Neuronal stem cell (in vitro differentiated cells): Measurements from ENCODE around the gene ZCCHC7.
A peak's percentile ranks its signal among the peaks of the same experiment; 100 is the strongest.

Source experiments
- DNase-seq: peaks from one replicate; pipeline ENCODE4 v3.0.0-alpha.2; 2013; ENCODE audit warnings: low spot score
- H2AFZ ChIP-seq: one replicate; pipeline ENCODE4 v1.6.1; 2013; ENCODE audit warnings: mild to moderate bottlenecking, low read length, inconsistent platforms
- H2AK5ac ChIP-seq: 2 replicates; pipeline ENCODE4 v1.6.1; 2013; ENCODE audit warnings: low read depth, mild to moderate bottlenecking, inconsistent platforms, low read length, moderate library complexity, mixed read lengths
- H2BK120ac ChIP-seq: 2 replicates; pipeline ENCODE4 v1.6.1; 2013; ENCODE audit warnings: low read depth, mild to moderate bottlenecking, inconsistent platforms, low read length, moderate library complexity, mixed read lengths
- H2BK12ac ChIP-seq: one replicate; pipeline ENCODE4 v1.6.1; 2013; ENCODE audit warnings: low read length, inconsistent platforms
- H2BK15ac ChIP-seq: 2 replicates; pipeline ENCODE4 v1.6.1; 2013; ENCODE audit warnings: mild to moderate bottlenecking, low read length, inconsistent platforms, mixed read lengths
- H2BK5ac ChIP-seq: one replicate; pipeline ENCODE4 v1.6.1; 2013; ENCODE audit warnings: inconsistent platforms, mild to moderate bottlenecking, low read length, moderate library complexity
- H3K14ac ChIP-seq: one replicate; pipeline ENCODE4 v1.6.1; 2013; ENCODE audit warnings: low read length, inconsistent platforms
- H3K18ac ChIP-seq: 2 replicates; pipeline ENCODE4 v1.6.1; 2013; ENCODE audit warnings: low read length, inconsistent platforms
- H3K23ac ChIP-seq: 2 replicates; pipeline ENCODE4 v1.6.1; 2013; ENCODE audit warnings: low read depth, mild to moderate bottlenecking, mixed read lengths, low read length, inconsistent platforms; ENCODE audit not compliant: poor library complexity
- H3K27ac ChIP-seq: replicated peaks from 3 replicates; pipeline ENCODE4 v1.5.1; 2013; ENCODE audit warnings: low read length, inconsistent platforms
- H3K27me3 ChIP-seq, 3 experiments: 2 replicates each; pipeline ENCODE4 v1.6.1; 2013; ENCODE audit warnings: low read length in 3 of 3, mild to moderate bottlenecking in 2 of 3, inconsistent platforms in 1 of 3, low read depth in 1 of 3, mixed read lengths in 1 of 3, moderate library complexity in 1 of 3; ENCODE audit not compliant: control insufficient read depth in 3 of 3, insufficient read depth in 3 of 3
- H3K36me3 ChIP-seq, 2 donors: replicated peaks in 1 of 2; 2 replicates each; pipeline ENCODE4 v1.6.1; 2013; ENCODE audit warnings: low read length in 2 of 2; ENCODE audit not compliant: control insufficient read depth in 2 of 2, insufficient read depth in 2 of 2
- H3K4ac ChIP-seq: 2 replicates; pipeline ENCODE4 v1.6.1; 2013; ENCODE audit warnings: inconsistent platforms, mild to moderate bottlenecking, low read length, moderate library complexity
- H3K4me1 ChIP-seq, 2 donors: 1 replicate in 1 of 2; 2 replicates in 1 of 2; pipeline ENCODE4 v1.6.1; 2013; ENCODE audit warnings: low read length in 2 of 2, low read depth in 1 of 2; ENCODE audit not compliant: control insufficient read depth in 2 of 2, insufficient read depth in 1 of 2
- H3K4me2 ChIP-seq: one replicate; pipeline ENCODE4 v1.6.1; 2013; ENCODE audit warnings: mild to moderate bottlenecking, low read length, inconsistent platforms; ENCODE audit not compliant: insufficient read depth, poor library complexity, severe bottlenecking
- H3K4me3 ChIP-seq, 2 donors: 2 replicates each; pipeline ENCODE4 v1.5.1; 2013; ENCODE audit warnings: low read length in 2 of 2, mild to moderate bottlenecking in 2 of 2, inconsistent platforms in 1 of 2, moderate library complexity in 1 of 2
- H3K79me1 ChIP-seq: one replicate; pipeline ENCODE4 v1.6.1; 2013; ENCODE audit warnings: low read depth, mild to moderate bottlenecking, inconsistent platforms, low read length, moderate library complexity
- H3K9ac ChIP-seq: one replicate; pipeline ENCODE4 v1.6.1; 2013; ENCODE audit warnings: mild to moderate bottlenecking, low read depth, low read length, inconsistent platforms; ENCODE audit not compliant: poor library complexity
- H3K9me3 ChIP-seq, 2 donors: replicated peaks in 1 of 2; 2 replicates each; pipeline versions ENCODE3 to v1.6.1; 2013; ENCODE audit warnings: low read length in 2 of 2, mild to moderate bottlenecking in 2 of 2, inconsistent platforms in 1 of 2, low read depth in 1 of 2, mixed read lengths in 1 of 2, moderate library complexity in 1 of 2; ENCODE audit not compliant: control insufficient read depth in 2 of 2, insufficient read depth in 1 of 2
- H4K8ac ChIP-seq: one replicate; pipeline ENCODE4 v1.6.1; 2013; ENCODE audit warnings: low read depth, mild to moderate bottlenecking, inconsistent platforms, low read length, moderate library complexity
- H4K91ac ChIP-seq: one replicate; pipeline ENCODE4 v1.6.1; 2013; ENCODE audit warnings: low read length, low read depth, mild to moderate bottlenecking, inconsistent platforms; ENCODE audit not compliant: poor library complexity
- WGBS, 2 donors: extraction: QIAGEN DNeasy Blood & Tissue Kit; methylation state at CpG; one replicate each; pipeline ENCODE4 v1.1.7; 2013; ENCODE audit warnings: missing lambda C conversion rate in 2 of 2, mixed read lengths in 1 of 2; ENCODE audit not compliant: insufficient read length in 2 of 2, insufficient replicate concordance in 1 of 2; ENCODE audit errors: extremely low coverage in 2 of 2; 5-methylcytosine and 5-hydroxymethylcytosine counted together

Gene ZCCHC7

DNA sequence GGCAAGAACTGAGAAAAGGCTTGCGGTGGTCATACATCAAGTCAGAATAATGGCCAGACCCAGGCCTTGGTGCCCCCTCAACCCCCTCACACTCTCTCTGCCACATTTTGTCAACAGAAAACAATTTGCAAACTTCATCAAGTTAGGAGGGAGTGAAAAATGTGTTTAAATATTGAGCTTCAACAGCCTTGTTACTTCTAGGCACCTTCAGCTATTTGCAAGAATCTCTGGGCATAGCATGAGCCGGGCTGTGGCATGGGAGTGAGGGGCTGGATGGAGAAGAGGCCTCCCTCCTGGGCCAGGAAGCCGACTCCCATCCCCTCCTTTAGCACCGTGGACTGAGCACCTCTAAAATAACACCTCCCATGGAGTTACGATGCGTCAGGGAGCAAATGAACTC is 249.9 kb downstream of the ZCCHC7 start:
- no peaks in the 10 kb centered on the region for H3K9me3 ChIP-seq
- H3K27ac ChIP-seq, result no peak overlapping the region
- H2BK5ac ChIP-seq, result no peak overlapping the region
- H3K9ac ChIP-seq, result no peak overlapping the region
- H3K23ac ChIP-seq, result no peak overlapping the region
- H4K8ac ChIP-seq, result no peak overlapping the region
- H3K4ac ChIP-seq, result no peak overlapping the region
- no peaks in the 10 kb centered on the region for H3K27me3 ChIP-seq
- no peaks in the 10 kb centered on the region for H3K79me1 ChIP-seq
- H3K4me3 ChIP-seq, result no peak overlapping the region
- H2BK12ac ChIP-seq, result no peak overlapping the region
- H3K36me3 ChIP-seq, result no peaks in the 10 kb centered on the region
- H2BK120ac ChIP-seq, result no peak overlapping the region
- H3K18ac ChIP-seq, result no peak overlapping the region
- no peak overlapping the region for H2BK15ac ChIP-seq
- no peak overlapping the region for H4K91ac ChIP-seq
- H3K14ac ChIP-seq, result no peak overlapping the region
- H2AFZ ChIP-seq, result no peak overlapping the region
- peaks cover 0 to 1% of the 10 kb centered on the region in 2 donors for H3K4me1 ChIP-seq
- no peak for DNase-seq
- no peak overlapping the region for H3K4me2 ChIP-seq
- no peak overlapping the region for H2AK5ac ChIP-seq
- WGBS, 2 donors, result no CpG with 5 or more reads among the region's 6 CpGs

DNA sequence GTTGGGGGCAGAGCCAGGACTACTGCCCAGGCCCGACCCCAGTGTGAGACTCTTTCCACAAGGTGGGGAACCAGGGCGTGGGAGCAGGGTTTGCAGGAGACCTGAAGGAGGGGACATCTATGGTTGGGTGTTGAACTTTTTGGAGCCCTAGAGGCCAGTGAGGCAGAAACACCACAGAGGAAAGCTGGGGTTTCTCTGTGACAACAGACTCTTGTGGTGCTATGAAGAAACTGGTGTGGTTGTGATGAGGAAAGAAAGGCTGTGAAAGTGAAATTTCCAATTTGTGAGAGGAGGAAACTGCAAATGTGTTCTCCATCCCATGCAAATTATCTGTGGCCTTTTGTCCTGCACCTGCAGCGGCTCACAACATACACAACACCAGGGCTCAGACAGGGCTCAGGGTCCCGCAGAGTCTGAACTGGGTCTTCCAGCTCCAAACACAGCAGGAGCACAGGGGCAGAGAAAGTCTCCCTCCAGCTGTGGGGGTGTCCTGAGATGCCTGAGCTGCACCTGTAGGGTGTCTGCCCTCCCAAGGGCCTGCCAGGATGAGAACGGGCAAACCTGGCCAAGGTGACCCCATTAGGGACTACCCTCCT is 250.7 kb downstream of the ZCCHC7 start:
- no peak overlapping the region for H2AK5ac ChIP-seq
- no peak overlapping the region for H2AFZ ChIP-seq
- H2BK12ac ChIP-seq, result no peak overlapping the region
- whole genome bisulfite sequencing, 2 donors, result no CpG with 5 or more reads among the region's 5 CpGs
- no peaks in the 10 kb centered on the region for H3K36me3 ChIP-seq
- no peaks in the 10 kb centered on the region for H3K27me3 ChIP-seq
- no peak overlapping the region for H3K4me3 ChIP-seq
- no peak overlapping the region for H2BK120ac ChIP-seq
- no peak for DNase-seq
- no peak overlapping the region for H3K4ac ChIP-seq
- H2BK5ac ChIP-seq, result no peak overlapping the region
- no peak overlapping the region for H2BK15ac ChIP-seq
- H3K14ac ChIP-seq, result no peak overlapping the region
- no peak overlapping the region for H4K91ac ChIP-seq
- H3K79me1 ChIP-seq, result no peaks in the 10 kb centered on the region
- no peak overlapping the region for H4K8ac ChIP-seq
- no peak overlapping the region for H3K27ac ChIP-seq
- H3K23ac ChIP-seq, result no peak overlapping the region
- no peak overlapping the region for H3K18ac ChIP-seq
- H3K9me3 ChIP-seq, result no peaks in the 10 kb centered on the region
- no peak overlapping the region for H3K4me2 ChIP-seq
- no peak overlapping the region for H3K9ac ChIP-seq
- H3K4me1 ChIP-seq, result peaks cover 0 to 1% of the 10 kb centered on the region in 2 donors

DNA sequence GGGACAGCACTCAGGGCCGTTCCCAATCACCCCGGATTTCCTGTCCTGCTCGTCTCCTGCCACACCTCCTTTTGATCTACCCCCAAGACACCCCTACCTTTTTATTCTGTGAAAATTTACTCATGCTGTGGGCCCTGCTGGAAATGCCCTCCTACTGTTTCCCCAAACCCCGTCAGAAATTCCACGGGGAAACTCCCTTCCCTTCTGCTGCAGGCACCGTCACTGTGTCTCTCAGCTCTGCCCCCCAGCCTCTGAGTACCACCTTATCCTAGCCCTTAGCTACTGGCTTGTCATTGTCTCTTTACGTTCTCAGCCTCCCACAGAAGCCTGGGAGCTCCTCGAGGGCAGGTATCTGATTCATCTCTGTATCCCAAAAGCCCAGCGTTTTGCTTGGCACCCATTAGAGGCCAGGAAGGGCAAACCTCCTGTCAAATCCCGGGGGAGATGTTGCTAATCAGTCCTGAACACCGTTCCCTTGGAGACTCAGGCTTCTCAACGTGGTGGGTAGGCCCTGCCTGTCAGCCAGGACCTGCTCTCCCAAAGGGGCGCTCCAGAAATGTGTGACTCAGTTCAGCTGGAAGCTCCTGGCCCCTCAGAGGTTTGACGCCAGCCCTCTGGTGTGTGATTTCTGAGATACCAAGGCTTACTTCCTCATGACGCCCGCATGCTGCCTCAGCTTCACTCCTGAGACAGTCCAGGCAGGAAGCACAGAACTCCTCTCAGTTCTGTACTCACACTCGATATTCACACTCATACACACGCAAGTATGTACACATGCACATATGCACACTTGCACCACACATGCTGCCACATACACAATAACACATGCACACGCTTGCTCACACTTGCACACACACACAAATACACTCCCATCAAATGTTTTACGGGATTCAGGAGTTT is 251.4 kb downstream of the ZCCHC7 start:
- Histone ChIP-seq H4K91ac (no peak overlapping the region), H2AFZ (peak overlapping the region; percentile 26), H4K8ac (no peak overlapping the region), H2BK12ac (no peak overlapping the region), H3K14ac (no peak overlapping the region), H3K4me1 (peaks cover 0 to 1% of the 10 kb centered on the region in 2 donors), H2BK5ac (no peak overlapping the region), H3K23ac (peak overlapping the region; percentile 56), H2AK5ac (no peak overlapping the region), H3K9ac (no peak overlapping the region), H3K27me3 (no peaks in the 10 kb centered on the region), H3K18ac (no peak overlapping the region), H3K4me2 (no peak overlapping the region), H2BK120ac (no peak overlapping the region), H3K27ac (no peak overlapping the region), H3K4ac (no peak overlapping the region), H3K9me3 (no peaks in the 10 kb centered on the region), H3K36me3 (no peaks in the 10 kb centered on the region), H3K4me3 (no peak overlapping the region), H3K79me1 (no peaks in the 10 kb centered on the region), H2BK15ac (no peak overlapping the region)
- DNase-seq, result no peak
- no CpG with 5 or more reads among the region's 20 CpGs for WGBS, 2 donors

DNA sequence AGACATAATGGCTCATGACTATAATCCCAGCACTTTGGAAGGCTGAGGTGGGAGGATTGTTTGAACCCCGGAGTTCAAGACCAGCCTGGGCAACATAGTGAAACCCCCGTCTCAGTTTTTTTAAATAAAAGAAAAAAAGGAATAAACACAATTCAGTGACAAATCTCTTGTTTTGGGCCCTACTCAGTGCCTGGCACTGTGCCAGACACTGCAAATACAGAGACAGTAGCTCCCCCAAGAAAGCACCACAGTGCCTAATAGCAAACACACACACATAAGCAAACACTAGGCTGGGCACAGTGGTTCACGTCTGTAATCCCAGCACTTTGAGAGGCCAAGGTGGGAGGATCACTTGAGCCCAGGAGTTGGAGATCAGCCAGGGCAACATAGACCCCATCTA is 252.5 kb downstream of the ZCCHC7 start:
- no peak for DNase-seq
- Histone ChIP-seq H3K18ac (no peak overlapping the region), H3K27ac (no peak overlapping the region), H4K91ac (no peak overlapping the region), H3K36me3 (no peaks in the 10 kb centered on the region), H3K4me1 (peaks cover 0 to 1% of the 10 kb centered on the region in 2 donors), H2BK12ac (no peak overlapping the region), H3K79me1 (no peaks in the 10 kb centered on the region), H3K9me3 (no peaks in the 10 kb centered on the region), H3K4me2 (no peak overlapping the region), H3K23ac (no peak overlapping the region), H2AFZ (no peak overlapping the region), H3K4ac (no peak overlapping the region), H2AK5ac (no peak overlapping the region), H3K14ac (no peak overlapping the region), H2BK15ac (no peak overlapping the region), H3K9ac (no peak overlapping the region), H2BK5ac (no peak overlapping the region), H4K8ac (no peak overlapping the region), H3K27me3 (no peaks in the 10 kb centered on the region), H2BK120ac (no peak overlapping the region), H3K4me3 (no peak overlapping the region)
- no CpG with 5 or more reads among the region's 3 CpGs for WGBS, 2 donors
